OCI-LY7 (cell line): ENCODE data around the gene BCLAF1. TPM values are rescaled to one million over a fixed set of nuclear protein-coding genes. Genes with fewer than 3 reads are reported as not detected.

Experiments
- BruUV-seq: library from RNA; stranded (reverse); fragments of 400-500 nt; replicated peaks from 2 replicates; lab custom pipeline; 2021; lab: Mats Ljungman, UMichigan
- CTCF ChIA-PET: fragments of 300-600 bp; sonication (Branson Sonifier 250); formaldehyde crosslinking; loops from one replicate; lab custom pipeline; 2022; ENCODE audit warnings: antibody characterized with exemption; ENCODE audit not compliant: unreplicated experiment; lab: Charles Lee
- POLR2A ChIA-PET: fragments of 300-600 bp; sonication (Branson Sonifier 250); formaldehyde crosslinking; loops from one replicate; lab custom pipeline; 2022; ENCODE audit warnings: antibody characterized with exemption; lab: Charles Lee
- DNase-seq: peaks from one replicate; pipeline ENCODE4 v3.0.0-alpha.2; 2015; ENCODE audit warnings: low spot score
- H2AFZ ChIP-seq: fragments of 200-600 bp; sonication (generic), shearing (Covaris generic); 2 replicates; pipeline ENCODE4 v1.6.1; 2014; ENCODE audit warnings: mild to moderate bottlenecking, antibody characterized with exemption, low read length, moderate library complexity
- H3K27ac ChIP-seq: fragments of 200-600 bp; sonication (generic); 2 replicates; pipeline ENCODE4 v1.5.1; 2014; ENCODE audit warnings: mixed run types, low read depth, mild to moderate bottlenecking, moderate library complexity, low read length, inconsistent platforms; ENCODE audit not compliant: poor library complexity, severe bottlenecking
- H3K36me3 ChIP-seq: fragments of 200-600 bp; sonication (generic); 2 replicates; pipeline ENCODE4 v1.6.1; 2014; ENCODE audit warnings: mild to moderate bottlenecking, antibody characterized with exemption, low read length, moderate library complexity, mixed read lengths; ENCODE audit not compliant: insufficient read depth
- H3K4me1 ChIP-seq: fragments of 200-600 bp; sonication (generic); 2 replicates; pipeline ENCODE4 v1.5.1; 2014; ENCODE audit warnings: mild to moderate bottlenecking, low read length; ENCODE audit not compliant: insufficient read depth, poor library complexity, severe bottlenecking
- H3K4me2 ChIP-seq: fragments of 200-600 bp; sonication (generic); 2 replicates; pipeline ENCODE4 v1.6.1; 2014; ENCODE audit warnings: mild to moderate bottlenecking, low read length
- H3K4me3 ChIP-seq: fragments of 200-600 bp; sonication (generic); 2 replicates; pipeline ENCODE4 v1.5.1; 2014; ENCODE audit warnings: mild to moderate bottlenecking, low read depth, low read length; ENCODE audit not compliant: poor library complexity, severe bottlenecking
- H3K79me2 ChIP-seq: fragments of 200-600 bp; sonication (generic); 2 replicates; pipeline ENCODE4 v1.6.1; 2016; ENCODE audit warnings: low read depth, mild to moderate bottlenecking, low read length, moderate library complexity, mixed read lengths; ENCODE audit not compliant: insufficient read depth
- H3K9me2 ChIP-seq: fragments of 200-600 bp; sonication (generic); 2 replicates; pipeline ENCODE4 v1.6.1; 2016; ENCODE audit warnings: mild to moderate bottlenecking, low read length, mixed read lengths; ENCODE audit not compliant: insufficient read depth
- H3K9me3 ChIP-seq: fragments of 200-600 bp; sonication (generic); 2 replicates; pipeline ENCODE4 v1.6.1; 2014; ENCODE audit warnings: mild to moderate bottlenecking, mixed run types, low read length, mixed read lengths
- H4K20me1 ChIP-seq: fragments of 200-600 bp; sonication (generic); 2 replicates; pipeline ENCODE4 v1.6.1; 2014; ENCODE audit warnings: mild to moderate bottlenecking, antibody characterized with exemption, low read length, moderate library complexity, mixed read lengths; ENCODE audit not compliant: insufficient read depth
- EZH2phosphoT487 ChIP-seq: fragments of 200-600 bp; sonication (generic); IDR thresholded peaks from 2 replicates; pipeline ENCODE4 v1.6.1; 2018; ENCODE audit warnings: low read depth, borderline replicate concordance, mild to moderate bottlenecking, mixed run types, antibody characterized with exemption, low read length, moderate library complexity, mixed read lengths
- intact Hi-C: fragments of 100-400 bp; cut with micrococcal nuclease; formaldehyde crosslinking; loops from one replicate; pipeline ENCODE4 v1.10.0; 2022; ENCODE audit not compliant: unreplicated experiment
- total RNA-seq, 2 experiments: library from RNA; depleted of rRNA in 1 of 2; stranded (reverse); fragments of >200 nt in 1 of 2; shearing (Covaris generic) in 1 of 2; gene quantifications; 2 replicates each; pipeline ENCODE4 v1.2.3, GENCODE V29; 2014 to 2022
- TF ChIP-seq, protein P1 (sequence below): fragments of 200-600 bp; sonication (generic); conservative IDR thresholded peaks from 2 replicates; pipeline ENCODE4 v1.5.1; 2014; ENCODE audit warnings: mild to moderate bottlenecking, antibody characterized with exemption, low read length, moderate library complexity, mixed read lengths

Gene BCLAF1
- total RNA-seq, 2 experiments from 2014 or later: 130 to 186 TPM

DNA sequence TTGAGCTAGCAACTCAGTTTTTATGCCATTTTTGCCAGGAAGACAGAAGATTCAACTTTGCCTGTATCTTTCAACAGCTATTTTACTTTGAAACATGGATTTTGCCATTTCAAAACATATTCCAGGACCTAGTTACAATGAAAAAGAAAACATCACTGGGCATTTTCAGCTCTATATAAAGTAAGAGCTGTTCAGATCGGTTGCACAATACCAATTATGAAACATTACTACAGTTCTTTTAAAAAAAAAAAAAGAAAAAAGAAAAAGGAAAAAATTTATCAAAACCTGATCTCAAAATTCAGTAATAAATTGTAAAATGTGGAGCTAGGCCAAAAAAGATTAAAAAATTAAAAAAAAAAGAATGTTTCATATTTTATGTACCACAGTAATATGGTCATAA, 15.6 kb downstream of the BCLAF1 start:
- Histone ChIP-seq H3K79me2 (peaks cover 83% of the 10 kb centered on the region), H3K4me2 (no peak overlapping the region), H2AFZ (no peak overlapping the region), H3K36me3 (peaks cover 92% of the 10 kb centered on the region), H4K20me1 (peaks cover 27% of the 10 kb centered on the region), H3K27ac (no peak overlapping the region), H3K4me3 (no peak overlapping the region), H3K9me3 (no peaks in the 10 kb centered on the region), H3K4me1 (no peaks in the 10 kb centered on the region), H3K9me2 (no peaks in the 10 kb centered on the region)
- intact Hi-C loops: no loop called here
- CTCF ChIA-PET: no interaction called here
- DNase-seq: no peak
- no TSS peak for BruUV-seq
- POLR2A ChIA-PET: interaction anchor here (1.0 to 3.7 kb wide), 8 partner anchors 8 to 62 kb away, joined by 3 to 24 read pairs (median 4); partner anchors contain the start of genes BCLAF1 and MTFR2
- TF ChIP-seq, protein P1, sequence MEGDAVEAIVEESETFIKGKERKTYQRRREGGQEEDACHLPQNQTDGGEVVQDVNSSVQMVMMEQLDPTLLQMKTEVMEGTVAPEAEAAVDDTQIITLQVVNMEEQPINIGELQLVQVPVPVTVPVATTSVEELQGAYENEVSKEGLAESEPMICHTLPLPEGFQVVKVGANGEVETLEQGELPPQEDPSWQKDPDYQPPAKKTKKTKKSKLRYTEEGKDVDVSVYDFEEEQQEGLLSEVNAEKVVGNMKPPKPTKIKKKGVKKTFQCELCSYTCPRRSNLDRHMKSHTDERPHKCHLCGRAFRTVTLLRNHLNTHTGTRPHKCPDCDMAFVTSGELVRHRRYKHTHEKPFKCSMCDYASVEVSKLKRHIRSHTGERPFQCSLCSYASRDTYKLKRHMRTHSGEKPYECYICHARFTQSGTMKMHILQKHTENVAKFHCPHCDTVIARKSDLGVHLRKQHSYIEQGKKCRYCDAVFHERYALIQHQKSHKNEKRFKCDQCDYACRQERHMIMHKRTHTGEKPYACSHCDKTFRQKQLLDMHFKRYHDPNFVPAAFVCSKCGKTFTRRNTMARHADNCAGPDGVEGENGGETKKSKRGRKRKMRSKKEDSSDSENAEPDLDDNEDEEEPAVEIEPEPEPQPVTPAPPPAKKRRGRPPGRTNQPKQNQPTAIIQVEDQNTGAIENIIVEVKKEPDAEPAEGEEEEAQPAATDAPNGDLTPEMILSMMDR: no peak
- no peak for TF ChIP-seq EZH2phosphoT487

DNA sequence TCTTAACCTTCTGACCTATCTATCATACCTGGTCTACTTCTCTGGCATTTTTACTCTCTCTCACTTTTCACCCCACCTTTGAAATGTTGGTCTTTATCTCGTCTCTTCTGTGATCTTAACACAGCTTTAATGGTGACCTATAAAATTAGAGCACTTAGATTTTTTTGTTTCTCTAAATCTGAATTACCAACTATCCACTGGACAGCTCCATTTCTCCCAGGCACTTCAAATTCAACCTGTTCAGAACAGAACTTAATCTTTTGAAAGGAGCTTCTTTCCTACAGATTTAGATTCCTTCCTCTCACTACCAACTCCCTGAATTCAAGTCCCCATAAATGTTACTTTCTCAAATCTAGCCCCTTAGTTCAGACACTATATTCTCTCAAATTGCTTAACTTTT, 24.5 kb downstream of the BCLAF1 start:
- Histone ChIP-seq H4K20me1 (peaks cover 27% of the 10 kb centered on the region), H2AFZ (no peak overlapping the region), H3K4me2 (no peak overlapping the region), H3K27ac (no peak overlapping the region), H3K36me3 (peaks cover 100% of the 10 kb centered on the region), H3K4me1 (no peaks in the 10 kb centered on the region), H3K4me3 (no peak overlapping the region), H3K79me2 (peaks cover 78% of the 10 kb centered on the region; the same call in 1 of the 2 replicates), H3K9me2 (no peaks in the 10 kb centered on the region), H3K9me3 (no peaks in the 10 kb centered on the region)
- intact Hi-C loops: no loop called here
- no peak for DNase-seq
- no TSS peak for BruUV-seq
- TF ChIP-seq, protein P1: no peak
- TF ChIP-seq EZH2phosphoT487: no peak
- ChIA-PET CTCF (no interaction called here), POLR2A (interaction anchor here (1.9 kb wide), 1 partner anchor 12 kb away, joined by 6 read pairs; no protein-coding TSS in a partner anchor)

DNA sequence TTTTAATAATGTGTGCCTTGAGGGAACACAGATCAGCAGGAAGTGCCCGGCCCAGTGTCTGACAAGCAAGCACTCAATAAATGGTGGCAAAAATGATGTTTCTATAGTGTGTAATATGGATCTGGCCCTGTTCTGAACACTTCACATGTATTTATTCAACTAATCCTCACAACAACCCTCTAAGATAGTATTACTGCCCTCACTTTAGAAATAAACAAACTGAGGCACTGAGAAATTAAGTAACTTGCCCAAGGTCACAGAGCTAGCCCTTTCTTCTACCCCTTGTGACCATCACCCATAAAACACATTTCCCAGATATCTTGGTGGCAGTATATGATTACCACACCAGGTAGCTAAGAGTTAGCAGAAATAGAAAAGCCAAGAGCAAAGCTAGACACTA, 26.7 kb downstream of the BCLAF1 start:
- DNase-seq: no peak
- peaks cover 45% of the 10 kb centered on the region for H4K20me1 ChIP-seq
- no peak overlapping the region for H3K4me2 ChIP-seq
- peaks cover 66% of the 10 kb centered on the region; the same call in 1 of the 2 replicates for H3K79me2 ChIP-seq
- CTCF ChIA-PET: no interaction called here
- intact Hi-C loops: no loop called here
- H3K9me2 ChIP-seq: no peaks in the 10 kb centered on the region
- no peaks in the 10 kb centered on the region for H3K4me1 ChIP-seq
- H2AFZ ChIP-seq: no peak overlapping the region
- no peak overlapping the region for H3K4me3 ChIP-seq
- BruUV-seq: no TSS peak
- TF ChIP-seq, protein P1: no peak
- TF ChIP-seq EZH2phosphoT487: no peak
- H3K27ac ChIP-seq: no peak overlapping the region
- POLR2A ChIA-PET: interaction anchor here (0.5 to 1.9 kb wide), 4 partner anchors 9 to 524 kb away, joined by 4 to 7 read pairs (median 4); partner anchors contain the start of gene BCLAF1
- H3K36me3 ChIP-seq: peaks cover 100% of the 10 kb centered on the region
- no peaks in the 10 kb centered on the region for H3K9me3 ChIP-seq
